HCT116 (cell line): ENCODE results near the gene MYOG. TPM values are rescaled to one million over a fixed set of nuclear protein-coding genes. Genes with fewer than 3 reads are reported as not detected.
A peak's percentile ranks its signal among the peaks of the same experiment; 100 is the strongest.

Source experiments
- ATAC-seq: fragments of 200-7000 bp; cut with Tn5 transposase; 2 replicates; pipeline ENCODE4 v1.9.1; 2020; ENCODE audit warnings: mild to moderate bottlenecking, moderate library complexity
- BruUV-seq: library from RNA; stranded (reverse); fragments of 400-500 nt; replicated peaks from 2 replicates; lab custom pipeline; 2021; lab: Mats Ljungman, UMichigan
- CTCF ChIA-PET: fragments of 300-600 bp; sonication (Branson Sonifier 250); formaldehyde crosslinking; loops from one replicate; lab custom pipeline; 2021; ENCODE audit warnings: antibody characterized with exemption; lab: Charles Lee
- POLR2A ChIA-PET: fragments of 300-600, 350-600 bp; sonication (Branson Sonifier 250); formaldehyde crosslinking; loops from one replicate; lab custom pipeline; 2021; ENCODE audit warnings: antibody characterized with exemption; lab: Charles Lee
- RAD21 ChIA-PET, 2 experiments: fragments of 300-600 bp; sonication (Branson Sonifier 250); formaldehyde crosslinking; loops; one replicate each; lab custom pipeline; 2023; ENCODE audit warnings: low total read pairs in 2 of 2; ENCODE audit not compliant: uncharacterized antibody in 2 of 2, unreplicated experiment in 2 of 2, low non-redundant PET in 1 of 2; lab: Charles Lee
- DNase-seq: peaks from one replicate; pipeline ENCODE4 v3.0.0-alpha.2; 2010; ENCODE audit warnings: low read depth, low spot score
- H2AFZ ChIP-seq: fragments of 200-600 bp; shearing (Covaris generic), sonication (generic); 2 replicates; pipeline ENCODE4 v1.6.1; 2017; ENCODE audit warnings: low read depth, mixed run types, mixed read lengths, antibody characterized with exemption, low read length; ENCODE audit not compliant: poor library complexity, severe bottlenecking
- H3K27ac ChIP-seq: 2 replicates; pipeline ENCODE4 v1.5.1; 2012; ENCODE audit warnings: low read depth, low read length
- H3K27me3 ChIP-seq: fragments of 200-600 bp; sonication (generic); 2 replicates; pipeline ENCODE4 v1.6.1; 2016; ENCODE audit warnings: mixed run types, low read length, mixed read lengths; ENCODE audit not compliant: insufficient read depth
- H3K36me3 ChIP-seq, 2 experiments: fragments of 200-500 bp in 1 of 2; fragments of 200-600 bp in 1 of 2; sonication (Bioruptor generic) in 1 of 2; sonication (generic) in 1 of 2; 2 replicates each; pipeline versions ENCODE4 v1.5.1 to v1.6.1; 2014 to 2016; ENCODE audit warnings: low read length in 2 of 2, inconsistent platforms in 1 of 2, mixed read lengths in 1 of 2, mixed run types in 1 of 2; ENCODE audit not compliant: insufficient read depth in 2 of 2, control insufficient read depth in 1 of 2
- H3K4me1 ChIP-seq, 2 experiments: fragments of 200-600 bp in 1 of 2; sonication (generic) in 1 of 2; 2 replicates each; pipeline versions ENCODE4 v1.5.1 to v1.6.1; 2012 to 2017; ENCODE audit warnings: low read length in 2 of 2, inconsistent platforms in 1 of 2, mild to moderate bottlenecking in 1 of 2, mixed read lengths in 1 of 2, mixed run types in 1 of 2, moderate library complexity in 1 of 2; ENCODE audit not compliant: insufficient read depth in 2 of 2, control insufficient read depth in 1 of 2
- H3K4me2 ChIP-seq: fragments of 200-600 bp; sonication (generic); 2 replicates; pipeline ENCODE4 v1.6.1; 2017; ENCODE audit warnings: mixed run types, low read length, mixed read lengths
- H3K4me3 ChIP-seq, 2 experiments: fragments of 200-600 bp in 1 of 2; sonication (generic) in 1 of 2; replicated peaks in 1 of 2; 2 replicates each; pipeline ENCODE4 v1.5.1; 2011 to 2016; ENCODE audit warnings: low read length in 2 of 2, control low read depth in 1 of 2, low read depth in 1 of 2, mild to moderate bottlenecking in 1 of 2, mixed read lengths in 1 of 2, mixed run types in 1 of 2
- H3K79me2 ChIP-seq: fragments of 200-600 bp; sonication (generic); 2 replicates; pipeline ENCODE4 v1.6.1; 2017; ENCODE audit warnings: mild to moderate bottlenecking, mixed run types, low read length, moderate library complexity, mixed read lengths; ENCODE audit not compliant: insufficient read depth
- H3K9ac ChIP-seq: fragments of 200-600 bp; sonication (generic); 2 replicates; pipeline ENCODE4 v1.6.1; 2016; ENCODE audit warnings: low read length, mixed read lengths
- H3K9me2 ChIP-seq: fragments of 200-600 bp; sonication (generic), shearing (Covaris generic); 2 replicates; pipeline ENCODE4 v1.6.1; 2017; ENCODE audit warnings: mixed run types, mild to moderate bottlenecking, moderate library complexity; ENCODE audit not compliant: insufficient read depth
- H3K9me3 ChIP-seq, 2 experiments: fragments of 200-500 bp in 1 of 2; fragments of 200-600 bp in 1 of 2; sonication (Bioruptor generic) in 1 of 2; sonication (generic) in 1 of 2; 2 replicates each; pipeline ENCODE4 v1.6.1; 2014 to 2017; ENCODE audit warnings: low read length in 2 of 2, mixed read lengths in 2 of 2, inconsistent platforms in 1 of 2, low read depth in 1 of 2, mild to moderate bottlenecking in 1 of 2, mixed run types in 1 of 2, moderate library complexity in 1 of 2; ENCODE audit not compliant: control insufficient read depth in 1 of 2, insufficient read depth in 1 of 2
- H4K20me1 ChIP-seq: fragments of 200-600 bp; sonication (generic), shearing (Covaris generic); 2 replicates; pipeline ENCODE4 v1.6.1; 2017; ENCODE audit warnings: mixed run types, mild to moderate bottlenecking, moderate library complexity; ENCODE audit not compliant: insufficient read depth
- ATF3 ChIP-seq: IDR thresholded peaks from 2 replicates; pipeline ENCODE4 v1.6.1; 2012
- CBX3 ChIP-seq: IDR thresholded peaks from 2 replicates; pipeline ENCODE4 v1.6.1; 2012; ENCODE audit warnings: low read depth
- CEBPB ChIP-seq: IDR thresholded peaks from 2 replicates; pipeline ENCODE4 v1.6.1; 2012; ENCODE audit warnings: low read depth
- CTCF ChIP-seq, 3 experiments: fragments of 200-600 bp in 1 of 3; sonication (generic) in 1 of 3; IDR thresholded peaks in 2 of 3; conservative IDR thresholded peaks in 1 of 3; 2 replicates each; pipeline ENCODE4 v1.5.1; 2012 to 2017; ENCODE audit warnings: low read depth in 2 of 3, low read length in 2 of 3, antibody characterized with exemption in 1 of 3, borderline replicate concordance in 1 of 3, control low read depth in 1 of 3, mild to moderate bottlenecking in 1 of 3, mixed read lengths in 1 of 3, mixed run types in 1 of 3, moderate library complexity in 1 of 3; ENCODE audit not compliant: insufficient read depth in 1 of 3
- EGR1 ChIP-seq: IDR thresholded peaks from 2 replicates; pipeline ENCODE4 v1.6.1; 2012; ENCODE audit warnings: low read depth
- ELF1 ChIP-seq: IDR thresholded peaks from 2 replicates; pipeline ENCODE4 v1.6.1; 2012; ENCODE audit warnings: low read depth, borderline replicate concordance
- EZH2 ChIP-seq: fragments of 200-600 bp; sonication (generic); IDR thresholded peaks from 2 replicates; pipeline ENCODE4 v1.6.1; 2017; ENCODE audit warnings: antibody characterized with exemption, mixed run types
- EZH2phosphoT487 ChIP-seq: fragments of 200-600 bp; IDR thresholded peaks from 2 replicates; pipeline ENCODE4 v1.6.1; 2018; ENCODE audit warnings: antibody characterized with exemption, borderline replicate concordance
- MAX ChIP-seq: IDR thresholded peaks from 2 replicates; pipeline ENCODE4 v1.6.1; 2012
- RAD21 ChIP-seq: IDR thresholded peaks from 2 replicates; pipeline ENCODE4 v1.6.1; 2012; ENCODE audit warnings: low read depth, mild to moderate bottlenecking
- REST ChIP-seq: IDR thresholded peaks from 2 replicates; pipeline ENCODE4 v1.6.1; 2012; ENCODE audit warnings: low read depth
- SIN3A ChIP-seq: IDR thresholded peaks from 2 replicates; pipeline ENCODE4 v1.6.1; 2012; ENCODE audit warnings: low read depth
- SRF ChIP-seq: IDR thresholded peaks from 2 replicates; pipeline ENCODE4 v1.6.1; 2012; ENCODE audit warnings: low read depth
- YY1 ChIP-seq: IDR thresholded peaks from 2 replicates; pipeline ENCODE4 v1.6.1; 2011; ENCODE audit warnings: low read length, low read depth, moderate library complexity, mild to moderate bottlenecking; ENCODE audit not compliant: insufficient replicate concordance; ENCODE audit errors: extremely low read depth
- ZFX ChIP-seq: fragments of 450-650 bp; IDR thresholded peaks from 2 replicates; pipeline ENCODE4 v1.6.1; 2017
- intact Hi-C: fragments of 100-400 bp; cut with micrococcal nuclease; formaldehyde crosslinking; loops from 2 replicates; pipeline ENCODE4 v1.10.0; 2022
- total RNA-seq: library from RNA; stranded (reverse); gene quantifications from one replicate; pipeline ENCODE4 v1.2.1, GENCODE V29; 2021; ENCODE audit not compliant: unreplicated experiment

Gene MYOG
- total RNA-seq, 1 experiment from 2014 or later = not detected

- Histone ChIP-seq H4K20me1 (no peaks in the 10 kb centered on the region), H3K4me3 (no peak overlapping the region), H3K79me2 (no peaks in the 10 kb centered on the region), H3K9me3 (no peaks in the 10 kb centered on the region), H2AFZ (no peak overlapping the region), H3K4me2 (0 out of 2 replicates have a peak overlapping the region, but pooled peaks have one; percentile 8), H3K4me1 (peaks cover 5 to 28% of the 10 kb centered on the region in 2 experiments), H3K9ac (no peak overlapping the region), H3K27me3 (no peaks in the 10 kb centered on the region), H3K27ac (no peak overlapping the region), H3K9me2 (no peaks in the 10 kb centered on the region), H3K36me3 (no peaks in the 10 kb centered on the region)
- no peak for TF ChIP-seq CEBPB
- TF ChIP-seq ZFX = no peak
- TF ChIP-seq CBX3 = no peak
- no peak for TF ChIP-seq CTCF (IDR thresholded peaks at IDR 0.05 in 2 of 3, conservative IDR thresholded peaks at IDR 0.05 in 1 of 3; ENCODE audit: borderline replicate concordance in 1 of 3, insufficient read depth in 1 of 3, low read depth in 2 of 3, low read length in 2 of 3)
- no peak for TF ChIP-seq SRF
- no peak for TF ChIP-seq ELF1
- no peak for TF ChIP-seq REST
- no peak for TF ChIP-seq MAX
- no peak for TF ChIP-seq EZH2
- no peak for TF ChIP-seq RAD21
- TF ChIP-seq SIN3A = no peak
- no peak for TF ChIP-seq ATF3
- TF ChIP-seq EGR1 = no peak
- no peak for TF ChIP-seq EZH2phosphoT487
- TF ChIP-seq YY1 = no peak
- intact Hi-C loops = no loop called here
- ChIA-PET POLR2A (interaction anchor here (2.6 kb wide), 1 partner anchor 226 kb away, joined by 10 read pairs; no protein-coding TSS in a partner anchor), CTCF (interaction anchor here (1.1 to 5.0 kb wide), 8 partner anchors 11 to 228 kb away, joined by 3 to 185 read pairs (median 15); no protein-coding TSS in a partner anchor), RAD21 (no interaction called here)
- DNase-seq = no peak
- no TSS peak for BruUV-seq
- ATAC-seq = no peak
Measured at GRCh38 chr1:203041351-203041932, 44.4 kb downstream of the MYOG start.
